Heart right ventricle (tissue), 16 donors: ENCODE results near the gene COL15A1. TPM values are rescaled to one million over a fixed set of nuclear protein-coding genes. Genes with fewer than 3 reads are reported as not detected.
A peak's percentile ranks its signal among the peaks of the same experiment; 100 is the strongest.

ENCODE experiments used
- ATAC-seq, 8 donors: fragments of 200-7000 bp; cut with Tn5 transposase; one replicate each; pipeline ENCODE4 v1.9.1; 2020; ENCODE audit warnings: mild to moderate bottlenecking in 8 of 8, moderate library complexity in 8 of 8, moderate number of reproducible peaks in 1 of 8
- DNase-seq, 2 donors: peaks; one replicate each; pipeline ENCODE4 v3.0.0-alpha.2; 2020
- H3K27ac ChIP-seq, 10 donors: fragments of 200-600 bp; sonication (generic) in 2 of 10; one replicate each; pipeline versions ENCODE4 v1.5.0 to v1.8.0; 2020 to 2022; ENCODE audit warnings: mild to moderate bottlenecking in 3 of 10
- H3K27me3 ChIP-seq, 7 donors: fragments of 200-600 bp; one replicate each; pipeline ENCODE4 v1.8.0; 2021 to 2022; ENCODE audit warnings: mild to moderate bottlenecking in 2 of 7
- H3K36me3 ChIP-seq, 9 donors: fragments of 200-600 bp; sonication (generic) in 1 of 9; one replicate each; pipeline versions ENCODE4 v1.5.0 to v1.8.0; 2020 to 2022; ENCODE audit warnings: mild to moderate bottlenecking in 2 of 9
- H3K4me1 ChIP-seq, 9 donors: fragments of 200-600 bp; sonication (generic) in 1 of 9; one replicate each; pipeline versions ENCODE4 v1.5.0 to v1.8.0; 2020 to 2022; ENCODE audit warnings: mild to moderate bottlenecking in 4 of 9
- H3K4me3 ChIP-seq, 10 donors: fragments of 200-600 bp; sonication (generic) in 2 of 10; one replicate each; pipeline versions ENCODE4 v1.5.0 to v1.8.0; 2020 to 2022; ENCODE audit warnings: mild to moderate bottlenecking in 7 of 10, moderate library complexity in 2 of 10
- H3K9me3 ChIP-seq, 11 donors: fragments of 200-600 bp in 10 of 11; sonication (generic) in 2 of 11; one replicate each; pipeline versions ENCODE4 v1.5.0 to v1.8.0; 2013 to 2022; ENCODE audit warnings: mild to moderate bottlenecking in 2 of 11, control low read depth in 1 of 11, moderate library complexity in 1 of 11
- WGBS, 2 donors: extraction: QIAGEN DNeasy Blood & Tissue Kit; methylation state at CpG; one replicate each; pipeline ENCODE4 v1.1.7; 2013; ENCODE audit warnings: inconsistent platforms in 1 of 2; 5-methylcytosine and 5-hydroxymethylcytosine counted together
- intact Hi-C, 10 donors: fragments of 100-400 bp; cut with DNase I; formaldehyde crosslinking; loops; one replicate each; pipeline versions ENCODE4 v1.11.1 to v1.14.2; 2022
- polyA plus RNA-seq, 2 donors: library from polyadenylated mRNA; stranded (reverse); fragments of 200-250 nt; gene quantifications; one replicate each; pipeline ENCODE4 v1.2.3, GENCODE V29; 2013
- total RNA-seq, 10 donors: library from RNA; stranded (reverse); fragmentation: NEBNext Ultra II Directional in 3 of 10; extraction: Animal tissue kit (Norgen Biotek cat#: 25700) in 3 of 10; gene quantifications; one replicate each; pipeline versions ENCODE4 v1.2.1 to v1.2.4, GENCODE V29; 2021 to 2023
- TF ChIP-seq, protein P1 (sequence below), 9 donors: fragments of 200-600 bp; sonication (generic) in 2 of 9; IDR thresholded peaks; one replicate each; pipeline versions ENCODE4 v1.5.0 to v1.8.0; 2021 to 2022; ENCODE audit warnings: antibody characterized with exemption in 9 of 9, mild to moderate bottlenecking in 5 of 9, moderate library complexity in 1 of 9
- donor health status: Arrhythmogenic right ventricular cardiomyopathy.
- donor health status: ischemic (EF 13 %, LVEDD 7.1; RV severe dilation, severe dysfunction).
- donor health status: healthy with polysubstance abuse.
- donor health status: DM: no; HTN: yes; CAD: no.
- donor health status: DM: no; HTN: no; CAD: no.
- donor health status: ischemic (EF 25% LVEDD 6.9; RV normal size, moderate dysfunction).
- donor health status: ischemic (EF 25% LVEDD 5.7; RV mildly dilated, moderate dysfunction).
- donor health status: healthy.
- donor health status: DM: yes; HTN: yes; CAD: no.
- donor health status: Ischemic cardiomyopathy.
- donor health status: ischemic (EF 35%, LVEDD 5.7; RV mildly dilated, moderate dysfunction).
- donor health status: nonischemic (EF 11% LVEDD 7.7; RV severe dilation, severe dysfunction).
- donor health status: DM: yes; HTN: yes; CAD: no.
- donor health status: PGD.
- donor health status: ischemic (EF 29% LVEDD 5.4; RV normal size, mild dysfunction).
- donor health status: nonischemic (EF 23%, LVEDD 6.1; RV moderate dilation, normal function).

COL15A1 gene
- total and polyA plus RNA-seq, 12 donors: 25.6 to 64.8 (median 51.0) TPM

DNA sequence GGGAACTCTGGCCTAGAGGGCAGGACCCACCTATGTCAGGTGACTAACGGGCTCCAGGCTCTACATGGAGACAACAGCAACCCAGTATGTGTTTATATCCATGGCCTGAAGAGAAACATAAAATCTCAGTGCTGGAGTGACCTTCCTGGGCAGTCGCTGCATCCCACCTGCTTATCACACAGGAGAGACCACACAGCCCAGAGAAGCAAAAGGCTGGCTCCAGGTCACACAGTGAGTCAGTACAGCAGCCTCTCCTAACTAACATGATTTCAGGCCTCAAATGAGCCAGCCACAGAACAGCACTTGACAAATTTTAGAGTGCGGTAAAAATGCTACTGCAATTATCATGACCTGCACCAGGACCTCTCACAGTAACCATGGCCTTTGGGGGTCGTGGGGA lies 107.2 kb downstream of the COL15A1 start:
- no peak overlapping the region for H3K4me3 ChIP-seq
- intact Hi-C loops: no loop called here
- ATAC-seq (no peak), DNase-seq (no peak)
- peaks cover 0 to 100% (median 21%) of the 10 kb centered on the region in 9 donors for H3K36me3 ChIP-seq
- no peaks in the 10 kb centered on the region for H3K9me3 ChIP-seq
- H3K4me1 ChIP-seq: peaks cover 0 to 26% (median 0%) of the 10 kb centered on the region in 9 donors
- peaks cover 0 to 28% (median 0%) of the 10 kb centered on the region in 7 donors for H3K27me3 ChIP-seq
- peak overlapping the region in 2 of 10 donors; percentile 16 to 24 for H3K27ac ChIP-seq
- 77 to 78% methylated on average over 4 of the region's 4 CpGs for WGBS, 2 donors
- TF ChIP-seq, protein P1, sequence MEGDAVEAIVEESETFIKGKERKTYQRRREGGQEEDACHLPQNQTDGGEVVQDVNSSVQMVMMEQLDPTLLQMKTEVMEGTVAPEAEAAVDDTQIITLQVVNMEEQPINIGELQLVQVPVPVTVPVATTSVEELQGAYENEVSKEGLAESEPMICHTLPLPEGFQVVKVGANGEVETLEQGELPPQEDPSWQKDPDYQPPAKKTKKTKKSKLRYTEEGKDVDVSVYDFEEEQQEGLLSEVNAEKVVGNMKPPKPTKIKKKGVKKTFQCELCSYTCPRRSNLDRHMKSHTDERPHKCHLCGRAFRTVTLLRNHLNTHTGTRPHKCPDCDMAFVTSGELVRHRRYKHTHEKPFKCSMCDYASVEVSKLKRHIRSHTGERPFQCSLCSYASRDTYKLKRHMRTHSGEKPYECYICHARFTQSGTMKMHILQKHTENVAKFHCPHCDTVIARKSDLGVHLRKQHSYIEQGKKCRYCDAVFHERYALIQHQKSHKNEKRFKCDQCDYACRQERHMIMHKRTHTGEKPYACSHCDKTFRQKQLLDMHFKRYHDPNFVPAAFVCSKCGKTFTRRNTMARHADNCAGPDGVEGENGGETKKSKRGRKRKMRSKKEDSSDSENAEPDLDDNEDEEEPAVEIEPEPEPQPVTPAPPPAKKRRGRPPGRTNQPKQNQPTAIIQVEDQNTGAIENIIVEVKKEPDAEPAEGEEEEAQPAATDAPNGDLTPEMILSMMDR (IDR thresholded peaks at IDR 0.05): no peak

DNA sequence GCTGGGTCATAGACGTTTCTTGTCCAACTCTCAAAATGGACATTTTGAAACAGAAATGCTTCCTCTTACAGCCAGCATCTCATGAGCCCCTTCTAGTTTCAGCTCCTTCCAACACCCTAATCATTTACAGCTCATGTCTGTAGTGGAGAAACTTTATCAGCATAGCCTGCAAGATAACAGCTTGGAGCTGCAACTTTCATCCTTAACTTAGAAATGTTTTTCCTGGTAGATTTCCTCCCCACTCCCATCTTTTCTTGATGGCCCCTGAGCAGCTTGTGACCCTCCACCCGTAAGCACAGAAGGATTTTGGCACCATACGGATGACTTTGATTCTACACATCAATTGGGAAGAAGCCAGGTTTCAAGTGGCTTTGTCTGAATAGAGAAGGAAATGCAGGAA lies 107.7 kb downstream of the COL15A1 start:
- Histone ChIP-seq H3K4me3 (no peak overlapping the region), H3K36me3 (peaks cover 0 to 100% (median 21%) of the 10 kb centered on the region in 9 donors), H3K4me1 (peaks cover 0 to 31% (median 0%) of the 10 kb centered on the region in 9 donors), H3K27me3 (peaks cover 0 to 23% (median 0%) of the 10 kb centered on the region in 7 donors), H3K27ac (peak overlapping the region in 2 of 10 donors; percentile 16 to 24), H3K9me3 (no peaks in the 10 kb centered on the region)
- TF ChIP-seq, protein P1 (IDR thresholded peaks at IDR 0.05): no peak
- 53 to 57% methylated on average over 3 of the region's 3 CpGs for WGBS, 2 donors
- DNase-seq (no peak), ATAC-seq (no peak)
- intact Hi-C loops: no loop called here

DNA sequence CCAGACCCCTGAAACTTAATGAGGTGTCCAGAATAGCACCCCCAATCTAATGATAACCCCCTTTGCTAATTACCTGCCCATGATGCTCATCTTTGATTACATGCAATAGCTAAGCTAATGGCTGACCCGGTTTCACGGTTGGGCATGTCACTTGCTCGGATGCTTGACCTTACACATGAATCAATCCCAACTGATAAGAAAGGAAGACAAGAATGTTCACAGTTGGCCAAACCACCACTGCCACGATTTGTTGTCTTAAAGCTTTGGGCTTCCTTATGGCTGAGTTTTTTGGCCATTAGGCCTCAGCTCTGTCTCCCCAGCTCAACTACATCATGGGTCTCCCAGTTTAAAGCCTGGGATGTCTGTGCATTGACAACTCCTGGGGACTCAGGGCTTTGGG lies 108.1 kb downstream of the COL15A1 start:
- TF ChIP-seq, protein P1 (IDR thresholded peaks at IDR 0.05): no peak
- no peak for ATAC-seq
- 59 to 71% methylated on average over 4 of the region's 4 CpGs for WGBS, 2 donors

DNA sequence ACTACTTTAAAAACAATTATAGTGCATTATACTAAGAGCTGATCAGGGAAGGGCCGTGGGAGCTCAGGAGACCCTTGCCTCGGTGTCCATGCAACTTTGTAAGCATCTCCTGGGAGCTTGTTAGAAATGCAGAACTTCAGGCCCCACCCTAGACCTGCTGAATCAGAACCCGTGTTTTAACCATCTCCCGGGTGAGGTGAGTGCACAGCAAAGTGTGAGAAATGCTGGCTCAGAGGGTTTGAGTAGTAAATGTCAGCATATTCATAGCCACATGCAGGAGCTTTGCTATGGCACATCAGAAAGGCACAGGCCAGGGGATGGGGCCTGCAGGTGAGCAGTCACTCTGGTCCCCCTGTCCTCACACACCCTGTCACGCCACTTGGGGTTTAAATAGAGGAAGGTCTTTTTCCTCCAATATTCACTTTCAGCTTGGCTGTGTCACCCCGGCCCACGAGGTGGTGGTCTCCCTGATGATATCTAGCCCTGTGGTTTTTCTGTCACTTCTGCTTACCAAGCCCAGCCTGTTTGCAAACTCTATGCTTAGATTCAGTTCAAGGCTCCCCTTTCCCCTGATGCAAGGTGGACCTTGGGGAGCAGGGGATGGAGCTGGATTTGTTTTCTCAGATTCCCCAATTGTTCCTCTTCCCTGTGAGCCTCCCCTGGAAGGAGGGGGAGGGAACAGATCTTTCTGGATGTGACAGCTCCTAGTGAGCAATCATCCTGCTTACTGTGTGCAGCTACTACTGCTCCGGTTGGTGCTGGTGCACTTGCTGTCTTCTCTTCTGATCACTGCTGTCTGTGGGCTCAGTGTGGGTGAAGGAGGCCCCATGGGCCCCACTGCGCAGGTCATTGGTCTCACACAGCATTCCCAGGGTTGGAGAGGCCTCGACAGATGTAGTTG lies 109.4 kb downstream of the COL15A1 start:
- H3K36me3 ChIP-seq: peaks cover 0 to 100% (median 21%) of the 10 kb centered on the region in 9 donors
- no peak for ATAC-seq

More for the DNA sequence above, 108.1 kb downstream of the COL15A1 start:
- Histone ChIP-seq H3K36me3 (peaks cover 0 to 100% (median 21%) of the 10 kb centered on the region in 9 donors), H3K4me3 (no peak overlapping the region), H3K9me3 (no peaks in the 10 kb centered on the region), H3K27me3 (peaks cover 0 to 18% (median 0%) of the 10 kb centered on the region in 7 donors), H3K27ac (peak overlapping the region in 1 of 10 donors; percentile 24), H3K4me1 (peaks cover 0 to 35% (median 0%) of the 10 kb centered on the region in 9 donors)
- intact Hi-C loops: no loop called here
- no peak for DNase-seq

More for the DNA sequence above, 109.4 kb downstream of the COL15A1 start:
- H3K4me1 ChIP-seq: peaks cover 0 to 47% (median under 1%) of the 10 kb centered on the region in 9 donors
- WGBS, 2 donors: 90 to 93% methylated on average over 10 of the region's 10 CpGs
- no peak overlapping the region for H3K4me3 ChIP-seq
- peak overlapping the region in 1 of 10 donors; percentile 29 for H3K27ac ChIP-seq
- H3K27me3 ChIP-seq: peaks cover 0 to 17% (median 0%) of the 10 kb centered on the region in 7 donors
- intact Hi-C loops: no loop called here
- TF ChIP-seq, protein P1 (IDR thresholded peaks at IDR 0.05): no peak
- DNase-seq: no peak
- H3K9me3 ChIP-seq: no peaks in the 10 kb centered on the region
